Kidney (tissue), 14 donors: ENCODE results near the gene UBC. TPM values are rescaled to one million over a fixed set of nuclear protein-coding genes. Genes with fewer than 3 reads are reported as not detected.
"Not testable (repeated sequence)": the region's sequence is repeated elsewhere in the genome, so short reads cannot be mapped to it uniquely, and the experiment has no call there.

Experiments
- DNase-seq, 5 donors: peaks; one replicate each; pipeline ENCODE4 v3.0.0-alpha.2; 2013 to 2020
- FAIRE-seq: peaks from 2 replicates; lab custom pipeline; 2012; peaks lifted over from hg19 to GRCh38; lab: Jason Lieb, UNC
- H3K27ac ChIP-seq, 2 donors: one replicate each; pipeline ENCODE4 v1.7.0; 2013; ENCODE audit warnings: low read depth in 2 of 2, low read length in 2 of 2, inconsistent platforms in 1 of 2
- H3K27me3 ChIP-seq: one replicate; pipeline ENCODE4 v1.7.1; 2013; ENCODE audit warnings: low read length, inconsistent platforms; ENCODE audit not compliant: control insufficient read depth, insufficient read depth
- H3K36me3 ChIP-seq, 3 donors: one replicate each; pipeline versions ENCODE4 v1.7.0 to v1.7.1; 2013; ENCODE audit warnings: low read length in 3 of 3, control low read depth in 1 of 3, inconsistent platforms in 1 of 3; ENCODE audit not compliant: insufficient read depth in 3 of 3, control insufficient read depth in 2 of 3
- H3K4me1 ChIP-seq, 3 donors: one replicate each; pipeline versions ENCODE4 v1.7.0 to v1.7.1; 2013; ENCODE audit warnings: low read length in 3 of 3, inconsistent platforms in 1 of 3, low read depth in 1 of 3; ENCODE audit not compliant: control insufficient read depth in 2 of 3, insufficient read depth in 2 of 3
- H3K4me3 ChIP-seq, 3 donors: one replicate each; pipeline versions ENCODE4 v1.7.0 to v1.8.1; 2013; ENCODE audit warnings: low read length in 3 of 3, control low read depth in 1 of 3, inconsistent platforms in 1 of 3
- H3K9ac ChIP-seq, 3 donors: one replicate each; pipeline versions ENCODE4 v1.7.0 to v1.7.1; 2013; ENCODE audit warnings: low read length in 3 of 3, control low read depth in 1 of 3, inconsistent platforms in 1 of 3
- H3K9me3 ChIP-seq, 3 donors: one replicate each; pipeline versions ENCODE4 v1.7.0 to v1.7.1; 2013; ENCODE audit warnings: low read length in 3 of 3, control low read depth in 1 of 3, inconsistent platforms in 1 of 3; ENCODE audit not compliant: control insufficient read depth in 2 of 3, insufficient read depth in 1 of 3
- intact Hi-C: fragments of 100-400 bp; cut with DNase I; formaldehyde crosslinking; loops from one replicate; pipeline ENCODE4 v1.11.1; 2022
- polyA plus RNA-seq: library from polyadenylated mRNA; stranded (reverse); fragments of 350-450 nt; fragmentation: Illumina TruSeq; extraction: RNeasy Lipid Tissue Mini Kit (QIAGEN cat#74804); gene quantifications from one replicate; pipeline ENCODE4 v1.2.3, GENCODE V29; 2014; ENCODE audit warnings: low read depth, low replicate concordance; ENCODE audit not compliant: insufficient read depth
- total RNA-seq: library from RNA; stranded (reverse); fragmentation: NEBNext Ultra II Directional; extraction: Animal tissue kit (Norgen Biotek cat#: 25700); gene quantifications from one replicate; pipeline ENCODE4 v1.2.1, GENCODE V29; 2021
- TF ChIP-seq, protein P1 (sequence below): IDR thresholded peaks from 3 replicates; pipeline ENCODE4 v1.5.1; 2012; ENCODE audit warnings: mild to moderate bottlenecking, moderate library complexity, borderline replicate concordance; ENCODE audit not compliant: insufficient read depth; ENCODE audit errors: extremely low read depth
- donor health status: control.
- donor health status: control.
- donor health status: control.
- donor health status: control.
- donor health status: control.
- donor health status: DM: yes; HTN: yes; CAD: no.
- donor health status: Normal renal cell carcinoma (clear cell type).

Gene UBC
- total and polyA plus RNA-seq, 2 donors from 2014 or later = 952 to 1,132 TPM

DNA sequence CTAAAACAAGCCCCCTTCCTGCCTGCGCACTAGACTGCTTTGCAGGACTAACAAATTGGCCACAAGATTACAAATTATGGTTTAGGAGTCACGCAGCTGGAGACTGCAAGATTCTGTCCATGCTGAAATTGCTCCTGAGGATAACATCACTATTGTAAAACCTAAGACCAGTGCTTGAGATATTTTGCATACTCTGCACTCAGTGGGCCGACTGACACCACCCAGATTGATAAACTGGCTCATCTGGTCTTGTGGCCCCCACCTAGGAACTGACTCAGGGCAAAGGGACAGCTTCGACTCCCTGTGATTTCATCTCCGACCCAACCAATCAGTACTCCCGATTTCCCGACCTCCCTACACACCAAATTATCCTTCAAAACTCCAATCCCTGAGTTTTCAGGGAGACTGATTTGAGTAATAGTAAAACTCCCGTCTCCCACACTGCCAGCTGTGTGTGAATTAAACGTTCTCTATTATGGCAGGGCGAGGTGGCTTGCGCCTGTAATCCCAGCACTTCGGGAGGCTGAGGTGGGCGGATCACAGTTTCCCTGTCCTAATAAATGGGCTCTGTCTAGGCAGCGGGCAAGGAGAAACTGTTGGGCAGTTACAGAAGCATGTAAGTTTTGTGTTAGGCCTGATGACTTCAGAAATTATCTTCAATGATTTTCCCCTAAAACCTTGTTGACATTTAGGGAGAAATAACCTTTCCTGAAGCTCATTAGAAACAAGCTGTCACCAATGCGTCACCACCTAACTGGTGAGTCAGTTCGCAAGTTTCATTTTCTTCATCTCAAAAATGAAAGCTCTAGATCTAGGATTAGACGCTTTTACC, 5.3 kb upstream of the UBC start:
- intact Hi-C loops = no loop called here
- Histone ChIP-seq H3K9ac (peak overlapping the region in 1 of 3 donors; percentile 10), H3K27me3 (no peaks in the 10 kb centered on the region), H3K4me3 (no peak overlapping the region), H3K36me3 (no peaks in the 10 kb centered on the region), H3K27ac (peak overlapping the region; percentile 32 to 51), H3K4me1 (peaks cover 10 to 30% (median 16%) of the 10 kb centered on the region in 3 donors), H3K9me3 (no peaks in the 10 kb centered on the region)
- DNase-seq (no peak), FAIRE-seq (no peak)
- TF ChIP-seq, protein P1, sequence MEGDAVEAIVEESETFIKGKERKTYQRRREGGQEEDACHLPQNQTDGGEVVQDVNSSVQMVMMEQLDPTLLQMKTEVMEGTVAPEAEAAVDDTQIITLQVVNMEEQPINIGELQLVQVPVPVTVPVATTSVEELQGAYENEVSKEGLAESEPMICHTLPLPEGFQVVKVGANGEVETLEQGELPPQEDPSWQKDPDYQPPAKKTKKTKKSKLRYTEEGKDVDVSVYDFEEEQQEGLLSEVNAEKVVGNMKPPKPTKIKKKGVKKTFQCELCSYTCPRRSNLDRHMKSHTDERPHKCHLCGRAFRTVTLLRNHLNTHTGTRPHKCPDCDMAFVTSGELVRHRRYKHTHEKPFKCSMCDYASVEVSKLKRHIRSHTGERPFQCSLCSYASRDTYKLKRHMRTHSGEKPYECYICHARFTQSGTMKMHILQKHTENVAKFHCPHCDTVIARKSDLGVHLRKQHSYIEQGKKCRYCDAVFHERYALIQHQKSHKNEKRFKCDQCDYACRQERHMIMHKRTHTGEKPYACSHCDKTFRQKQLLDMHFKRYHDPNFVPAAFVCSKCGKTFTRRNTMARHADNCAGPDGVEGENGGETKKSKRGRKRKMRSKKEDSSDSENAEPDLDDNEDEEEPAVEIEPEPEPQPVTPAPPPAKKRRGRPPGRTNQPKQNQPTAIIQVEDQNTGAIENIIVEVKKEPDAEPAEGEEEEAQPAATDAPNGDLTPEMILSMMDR = no peak

DNA sequence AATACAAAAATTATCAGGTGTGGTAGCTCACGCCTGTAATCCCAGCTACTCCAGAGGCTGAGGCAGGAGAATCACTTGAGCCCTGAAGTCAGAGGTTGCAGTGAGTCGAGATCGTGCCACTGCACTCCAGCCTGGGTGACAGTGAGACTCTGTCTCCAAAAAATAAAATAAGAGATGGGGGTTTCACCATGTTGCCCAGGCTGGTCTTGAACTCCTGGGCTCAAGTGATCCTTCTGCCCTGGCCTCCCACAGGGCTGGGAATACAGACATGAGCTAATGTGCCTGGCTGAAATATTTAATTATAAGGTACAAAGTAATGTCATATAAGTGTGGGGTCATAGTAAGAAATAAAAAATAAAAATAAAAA, 4.2 kb upstream of the UBC start:
- H3K27me3 ChIP-seq, FAIRE-seq, intact Hi-C loops, H3K4me3 ChIP-seq, H3K9me3 ChIP-seq, H3K36me3 ChIP-seq, DNase-seq: not testable (repeated sequence)
- Histone ChIP-seq H3K9ac (peak overlapping the region in 1 of 3 donors; percentile 99), H3K4me1 (peaks cover 10 to 30% (median 16%) of the 10 kb centered on the region in 3 donors), H3K27ac (peak overlapping the region; percentile 100)

DNA sequence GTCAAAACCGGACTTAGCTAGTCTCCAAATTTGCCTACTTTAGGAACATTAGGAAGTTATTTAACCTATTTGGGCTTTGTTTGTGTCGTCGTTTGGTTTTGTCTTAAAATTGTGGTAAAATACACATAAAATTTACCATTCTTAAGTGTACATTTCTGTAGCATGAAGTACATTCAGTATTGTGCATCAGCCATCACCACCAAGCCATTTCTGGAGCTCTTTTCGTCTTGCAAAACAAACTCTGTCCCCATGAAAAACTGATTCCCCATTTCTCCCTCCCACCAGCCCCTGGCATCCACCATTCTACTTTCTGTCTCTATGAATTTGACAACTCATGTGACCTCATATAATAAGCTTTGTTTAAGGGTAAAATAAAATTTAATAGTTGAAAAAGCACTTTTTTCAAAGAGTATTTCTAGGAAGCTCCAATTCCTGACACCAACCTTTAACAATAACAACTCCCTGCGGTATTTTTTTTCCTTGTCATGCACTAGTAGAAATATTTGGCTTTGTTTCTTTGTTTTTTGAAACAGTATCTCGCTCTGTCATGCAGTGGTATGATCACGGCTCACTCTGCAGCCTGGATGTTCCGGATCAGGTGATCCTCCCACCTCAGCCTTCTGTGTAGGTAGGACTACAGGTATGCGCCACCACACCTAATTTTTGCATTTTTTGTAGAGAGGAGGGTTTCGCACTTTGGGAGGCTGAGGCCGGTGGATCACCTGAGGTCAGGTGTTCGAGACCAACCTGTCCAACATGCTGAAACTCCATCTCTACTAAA, 3.6 kb upstream of the UBC start:
- Histone ChIP-seq H3K27me3 (no peaks in the 10 kb centered on the region), H3K27ac (peak overlapping the region; percentile 100), H3K9ac (peak overlapping the region; percentile 52 to 99 (median 82)), H3K9me3 (no peaks in the 10 kb centered on the region), H3K4me3 (peak overlapping the region; percentile 58 to 84 (median 70)), H3K4me1 (peaks cover 10 to 30% (median 18%) of the 10 kb centered on the region in 3 donors), H3K36me3 (no peaks in the 10 kb centered on the region)
- intact Hi-C loops = no loop called here
- TF ChIP-seq, protein P1 = no peak
- DNase-seq = peak in 2 of 5 donors; percentile 48 to 49
- FAIRE-seq = no peak
